ENCODE data around the gene CT47C1.

GRCh38 chrX:119089619-119090018, 16.8 kb downstream of the CT47C1 start:
- TF ChIP-seq, protein P1, sequence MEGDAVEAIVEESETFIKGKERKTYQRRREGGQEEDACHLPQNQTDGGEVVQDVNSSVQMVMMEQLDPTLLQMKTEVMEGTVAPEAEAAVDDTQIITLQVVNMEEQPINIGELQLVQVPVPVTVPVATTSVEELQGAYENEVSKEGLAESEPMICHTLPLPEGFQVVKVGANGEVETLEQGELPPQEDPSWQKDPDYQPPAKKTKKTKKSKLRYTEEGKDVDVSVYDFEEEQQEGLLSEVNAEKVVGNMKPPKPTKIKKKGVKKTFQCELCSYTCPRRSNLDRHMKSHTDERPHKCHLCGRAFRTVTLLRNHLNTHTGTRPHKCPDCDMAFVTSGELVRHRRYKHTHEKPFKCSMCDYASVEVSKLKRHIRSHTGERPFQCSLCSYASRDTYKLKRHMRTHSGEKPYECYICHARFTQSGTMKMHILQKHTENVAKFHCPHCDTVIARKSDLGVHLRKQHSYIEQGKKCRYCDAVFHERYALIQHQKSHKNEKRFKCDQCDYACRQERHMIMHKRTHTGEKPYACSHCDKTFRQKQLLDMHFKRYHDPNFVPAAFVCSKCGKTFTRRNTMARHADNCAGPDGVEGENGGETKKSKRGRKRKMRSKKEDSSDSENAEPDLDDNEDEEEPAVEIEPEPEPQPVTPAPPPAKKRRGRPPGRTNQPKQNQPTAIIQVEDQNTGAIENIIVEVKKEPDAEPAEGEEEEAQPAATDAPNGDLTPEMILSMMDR (IDR thresholded peaks at IDR 0.05; ENCODE audit: insufficient read depth, low read length): no peak
- TF ChIP-seq SPI1 (IDR thresholded peaks at IDR 0.05; ENCODE audit: borderline replicate concordance, low read depth) (no peak), POLR2AphosphoS5 (IDR thresholded peaks at IDR 0.05; ENCODE audit: low read depth) (no peak), REST (IDR thresholded peaks at IDR 0.05; ENCODE audit: insufficient replicate concordance, low read depth) (no peak)

Measured in HL-60 (cell line).